Tibial artery (tissue), 4 donors: Measurements from ENCODE around the gene SAMMSON.

Experiments
- DNase-seq, 2 donors: peaks; one replicate each; pipeline ENCODE4 v3.0.0-alpha.2; 2019
- H3K27ac ChIP-seq, 2 donors: fragments of 200-600 bp; sonication (generic) in 1 of 2; 1 replicate in 1 of 2; 2 replicates in 1 of 2; pipeline ENCODE4 v1.5.1; 2018 to 2019; ENCODE audit warnings: mild to moderate bottlenecking in 1 of 2
- H3K27me3 ChIP-seq, 2 donors: fragments of 200-600 bp; sonication (generic) in 1 of 2; one replicate each; pipeline versions ENCODE4 v1.5.1 to v1.6.0; 2016 to 2019
- H3K36me3 ChIP-seq, 3 donors: fragments of 200-600 bp; sonication (generic) in 2 of 3; one replicate each; pipeline ENCODE4 v1.5.1; 2016 to 2019; ENCODE audit warnings: mild to moderate bottlenecking in 2 of 3
- H3K4me1 ChIP-seq, 4 donors: fragments of 200-600 bp; sonication (generic) in 2 of 4; 1 replicate in 3 of 4; 2 replicates in 1 of 4; pipeline ENCODE4 v1.5.1; 2016 to 2019
- H3K4me3 ChIP-seq, 2 donors: fragments of 200-600 bp; sonication (generic) in 1 of 2; 1 replicate in 1 of 2; 2 replicates in 1 of 2; pipeline ENCODE4 v1.5.1; 2018 to 2019; ENCODE audit warnings: mild to moderate bottlenecking in 2 of 2
- H3K9me3 ChIP-seq, 3 donors: fragments of 200-600 bp; sonication (generic) in 1 of 3; one replicate each; pipeline ENCODE4 v1.5.1; 2016 to 2019
- intact Hi-C: fragments of 100-400 bp; cut with DNase I; formaldehyde crosslinking; loops from one replicate; pipeline ENCODE4 v1.15.0; 2023; ENCODE audit warnings: low total_unique reads
- TF ChIP-seq, protein P1 (sequence below), 2 experiments: fragments of 200-600 bp in 1 of 2; fragments of 450-650 bp in 1 of 2; IDR thresholded peaks; one replicate each; pipeline ENCODE4 v1.5.1; 2017 to 2019; ENCODE audit warnings: antibody characterized with exemption in 2 of 2, mild to moderate bottlenecking in 1 of 2, moderate library complexity in 1 of 2

SAMMSON gene

DNA sequence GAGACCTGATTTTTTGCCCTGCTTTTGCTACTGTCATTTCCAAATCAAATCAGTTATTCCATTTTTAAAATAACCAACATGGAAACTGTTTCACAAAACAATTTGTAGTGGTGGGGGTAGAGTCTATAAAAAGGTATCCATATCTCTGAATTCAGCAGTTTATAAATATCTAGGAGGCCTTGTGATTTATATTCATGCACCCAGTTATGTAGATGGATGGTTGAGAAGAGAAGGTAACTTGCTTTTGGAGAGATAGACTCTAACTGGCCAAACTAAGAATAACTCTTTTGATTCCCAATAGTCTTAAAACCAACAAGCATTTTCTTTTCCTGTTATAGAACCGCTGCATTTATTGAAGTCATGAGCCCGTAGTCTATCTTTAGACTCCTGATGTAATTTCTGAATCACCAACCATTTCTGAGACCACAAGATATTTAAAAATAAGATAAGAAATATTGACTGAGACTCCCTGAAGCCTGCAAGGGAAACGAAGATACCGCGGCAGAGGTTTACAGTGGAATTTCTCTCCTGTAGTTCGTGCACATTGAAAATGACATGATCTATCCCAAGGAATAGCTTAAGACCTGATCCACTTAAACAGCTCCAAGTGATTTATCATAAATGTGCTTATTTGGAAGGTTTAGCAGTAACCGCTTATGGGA is 68.5 kb downstream of the SAMMSON start:
- H3K4me3 ChIP-seq = peak overlapping the region in 1 of 2 donors; percentile 5
- TF ChIP-seq, protein P1, sequence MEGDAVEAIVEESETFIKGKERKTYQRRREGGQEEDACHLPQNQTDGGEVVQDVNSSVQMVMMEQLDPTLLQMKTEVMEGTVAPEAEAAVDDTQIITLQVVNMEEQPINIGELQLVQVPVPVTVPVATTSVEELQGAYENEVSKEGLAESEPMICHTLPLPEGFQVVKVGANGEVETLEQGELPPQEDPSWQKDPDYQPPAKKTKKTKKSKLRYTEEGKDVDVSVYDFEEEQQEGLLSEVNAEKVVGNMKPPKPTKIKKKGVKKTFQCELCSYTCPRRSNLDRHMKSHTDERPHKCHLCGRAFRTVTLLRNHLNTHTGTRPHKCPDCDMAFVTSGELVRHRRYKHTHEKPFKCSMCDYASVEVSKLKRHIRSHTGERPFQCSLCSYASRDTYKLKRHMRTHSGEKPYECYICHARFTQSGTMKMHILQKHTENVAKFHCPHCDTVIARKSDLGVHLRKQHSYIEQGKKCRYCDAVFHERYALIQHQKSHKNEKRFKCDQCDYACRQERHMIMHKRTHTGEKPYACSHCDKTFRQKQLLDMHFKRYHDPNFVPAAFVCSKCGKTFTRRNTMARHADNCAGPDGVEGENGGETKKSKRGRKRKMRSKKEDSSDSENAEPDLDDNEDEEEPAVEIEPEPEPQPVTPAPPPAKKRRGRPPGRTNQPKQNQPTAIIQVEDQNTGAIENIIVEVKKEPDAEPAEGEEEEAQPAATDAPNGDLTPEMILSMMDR (IDR thresholded peaks at IDR 0.05) = no peak

DNA sequence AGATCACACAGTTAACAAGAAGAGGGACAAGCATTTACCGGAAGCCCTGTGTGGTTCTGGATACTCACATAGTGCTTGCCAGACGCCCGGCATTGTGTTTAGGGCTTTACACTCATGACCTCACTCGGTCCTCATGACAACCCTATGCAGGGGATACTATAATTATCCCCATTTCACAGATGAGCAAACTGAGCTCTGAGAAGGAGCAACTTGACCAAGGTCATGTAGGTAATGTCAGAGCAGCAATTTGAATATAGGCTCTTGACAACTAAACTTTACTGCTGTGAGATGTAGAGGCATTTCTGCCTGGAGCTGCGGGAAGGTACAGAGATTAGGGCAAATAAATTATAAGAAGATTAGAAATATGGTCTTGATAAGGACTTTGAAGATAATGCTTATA is 70.0 kb downstream of the SAMMSON start:
- H3K27ac ChIP-seq = peak overlapping the region; percentile 84 to 89

More for the DNA sequence above, 68.5 kb downstream of the SAMMSON start:
- peaks cover 0 to 85% (median 27%) of the 10 kb centered on the region in 4 donors for H3K4me1 ChIP-seq
- DNase-seq = no peak
- peak overlapping the region; percentile 84 to 89 for H3K27ac ChIP-seq
- intact Hi-C loops = loop anchor here (10.0 kb wide), 1 partner anchor 287 kb away; no protein-coding TSS in a partner anchor
- no peaks in the 10 kb centered on the region for H3K27me3 ChIP-seq
- H3K36me3 ChIP-seq = no peaks in the 10 kb centered on the region
- no peaks in the 10 kb centered on the region for H3K9me3 ChIP-seq

DNA sequence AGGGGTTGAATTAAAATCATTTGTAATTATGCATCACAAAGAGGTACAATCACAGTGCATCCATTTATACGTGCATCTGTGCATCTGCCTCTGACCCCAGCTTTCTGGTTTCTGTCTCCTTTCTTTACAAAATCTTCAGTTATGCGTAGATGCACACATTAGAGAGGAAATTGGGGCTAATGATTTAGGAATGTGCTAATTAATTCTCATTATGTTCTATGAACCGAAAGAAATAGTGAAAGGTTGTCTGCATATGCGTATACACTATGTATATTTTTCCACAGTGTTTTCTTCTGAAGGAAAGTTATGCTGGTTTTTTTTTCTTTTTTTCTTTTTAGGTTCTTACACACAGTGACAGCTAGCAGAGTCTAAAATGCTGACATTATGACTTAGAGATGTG is 71.6 kb downstream of the SAMMSON start:
- TF ChIP-seq, protein P1 (IDR thresholded peaks at IDR 0.05) = no peak
- peaks cover 0 to 87% (median 28%) of the 10 kb centered on the region in 4 donors for H3K4me1 ChIP-seq
- no peaks in the 10 kb centered on the region for H3K9me3 ChIP-seq
- no peaks in the 10 kb centered on the region for H3K27me3 ChIP-seq
- H3K36me3 ChIP-seq = no peaks in the 10 kb centered on the region
- intact Hi-C loops = no loop called here
- DNase-seq = no peak
- no peak overlapping the region for H3K4me3 ChIP-seq
- H3K27ac ChIP-seq = peak overlapping the region; percentile 84 to 89

More for the DNA sequence above, 70.0 kb downstream of the SAMMSON start:
- Histone ChIP-seq H3K4me3 (no peak overlapping the region), H3K27me3 (no peaks in the 10 kb centered on the region), H3K36me3 (no peaks in the 10 kb centered on the region), H3K9me3 (no peaks in the 10 kb centered on the region), H3K4me1 (peaks cover 0 to 87% (median 27%) of the 10 kb centered on the region in 4 donors)
- TF ChIP-seq, protein P1 (IDR thresholded peaks at IDR 0.05) = no peak
- DNase-seq = no peak
- intact Hi-C loops = loop anchor here (10.0 kb wide), 1 partner anchor 285 kb away; no protein-coding TSS in a partner anchor

DNA sequence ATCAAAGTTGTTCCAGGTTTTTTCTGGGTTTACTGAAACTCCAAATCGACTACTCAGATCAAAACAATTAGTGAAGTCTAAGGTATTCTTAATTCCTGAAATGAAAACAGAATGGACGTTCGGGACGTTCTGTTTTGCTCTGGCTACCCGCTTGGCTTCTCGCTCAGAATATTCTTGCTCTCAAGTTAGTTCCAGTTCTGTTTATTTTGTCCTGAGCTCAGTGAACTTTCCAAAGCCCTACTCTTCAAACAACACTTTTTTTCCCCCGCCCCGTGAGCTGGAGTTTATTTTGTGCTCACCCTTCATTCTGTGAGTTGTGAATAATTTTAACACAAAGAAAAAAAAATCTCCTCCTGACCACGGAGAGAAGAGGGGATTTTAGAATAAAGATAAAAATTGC is 72.6 kb downstream of the SAMMSON start:
- DNase-seq = peak; percentile 29 to 70
- Histone ChIP-seq H3K4me3 (peak overlapping the region; percentile 38 to 41), H3K27ac (peak overlapping the region; percentile 84 to 89), H3K27me3 (no peaks in the 10 kb centered on the region), H3K9me3 (no peaks in the 10 kb centered on the region), H3K4me1 (peaks cover 0 to 83% (median 29%) of the 10 kb centered on the region in 4 donors), H3K36me3 (no peaks in the 10 kb centered on the region)
- TF ChIP-seq, protein P1 (IDR thresholded peaks at IDR 0.05) = no peak
- intact Hi-C loops = no loop called here

DNA sequence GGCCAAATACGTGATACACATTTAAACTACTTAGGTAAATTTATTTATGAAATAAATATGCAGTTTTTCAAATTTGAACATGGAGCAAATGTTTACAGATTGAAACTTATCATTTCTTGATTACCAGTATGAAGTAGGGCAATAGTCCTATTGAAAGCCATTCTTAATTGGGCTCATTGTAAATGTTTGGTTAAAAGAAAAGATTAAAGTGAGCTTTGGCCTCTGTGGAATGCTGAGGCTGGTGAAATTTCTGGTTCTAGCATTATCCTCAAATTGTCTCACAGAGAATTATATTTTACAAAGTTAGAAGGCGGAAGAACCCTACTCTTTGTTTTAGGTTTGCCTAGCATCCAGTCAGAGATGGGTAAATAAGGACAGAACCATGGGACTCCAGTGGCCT is 73.2 kb downstream of the SAMMSON start:
- intact Hi-C loops = no loop called here
- Histone ChIP-seq H3K27me3 (no peaks in the 10 kb centered on the region), H3K36me3 (no peaks in the 10 kb centered on the region), H3K4me1 (peaks cover 0 to 77% (median 24%) of the 10 kb centered on the region in 4 donors), H3K27ac (peak overlapping the region; percentile 84 to 89), H3K9me3 (no peaks in the 10 kb centered on the region), H3K4me3 (no peak overlapping the region)
- DNase-seq = no peak
- TF ChIP-seq, protein P1 (IDR thresholded peaks at IDR 0.05) = no peak
